Neural progenitor cell (in vitro differentiated cells): Measurements from ENCODE around the gene ZNF148. TPM values are rescaled to one million over a fixed set of nuclear protein-coding genes. Genes with fewer than 3 reads are reported as not detected.
A peak's percentile ranks its signal among the peaks of the same experiment; 100 is the strongest.

ENCODE experiments used
- DNase-seq: peaks from one replicate; pipeline ENCODE4 v3.0.0-alpha.2; 2016; ENCODE audit warnings: low spot score
- H2AFZ ChIP-seq: fragments of 200-600 bp; sonication (generic); replicated peaks from 2 replicates; pipeline ENCODE4 v1.6.1; 2016; ENCODE audit warnings: antibody characterized with exemption
- H3F3A ChIP-seq: fragments of 200-600 bp; sonication (generic); 2 replicates; pipeline ENCODE4 v1.6.1; 2016; ENCODE audit warnings: antibody characterized with exemption, low read depth
- H3K27ac ChIP-seq: fragments of 200-600 bp; sonication (generic); 2 replicates; pipeline ENCODE4 v1.5.1; 2016; ENCODE audit warnings: mild to moderate bottlenecking
- H3K27me3 ChIP-seq: fragments of 200-600 bp; sonication (generic); 2 replicates; pipeline ENCODE4 v1.6.1; 2016; ENCODE audit warnings: mild to moderate bottlenecking, moderate library complexity
- H3K36me3 ChIP-seq: fragments of 200-600 bp; sonication (generic); 2 replicates; pipeline ENCODE4 v1.5.1; 2016
- H3K4me1 ChIP-seq: fragments of 200-600 bp; sonication (generic); 2 replicates; pipeline ENCODE4 v1.6.1; 2016; ENCODE audit warnings: mixed run types
- H3K4me2 ChIP-seq: fragments of 200-600 bp; sonication (generic); 2 replicates; pipeline ENCODE4 v1.6.1; 2016
- H3K4me3 ChIP-seq: fragments of 200-600 bp; sonication (generic); 2 replicates; pipeline ENCODE4 v1.5.1; 2016
- H3K79me2 ChIP-seq: fragments of 200-600 bp; sonication (generic); 2 replicates; pipeline ENCODE4 v1.6.1; 2016; ENCODE audit warnings: low read depth
- H3K9ac ChIP-seq: fragments of 200-600 bp; sonication (generic); 2 replicates; pipeline ENCODE4 v1.6.1; 2016
- H3K9me3 ChIP-seq: fragments of 200-600 bp; sonication (generic); 2 replicates; pipeline ENCODE4 v1.5.1; 2016; ENCODE audit warnings: low read depth
- H4K20me1 ChIP-seq: fragments of 200-600 bp; sonication (generic); 2 replicates; pipeline ENCODE4 v1.6.1; 2016; ENCODE audit warnings: low read depth
- H3K27ac Mint-ChIP-seq: 3 replicates; pipeline ENCODE4 v1.8.0; 2021; ENCODE audit warnings: mixed read lengths
- H3K27me3 Mint-ChIP-seq: 2 replicates; pipeline ENCODE4 v1.8.0; 2022; ENCODE audit warnings: low read depth, mild to moderate bottlenecking, inconsistent platforms, moderate library complexity, mixed read lengths; ENCODE audit not compliant: insufficient read depth
- H3K36me3 Mint-ChIP-seq: 3 replicates; pipeline ENCODE4 v1.8.0; 2021; ENCODE audit warnings: mixed read lengths
- H3K4me1 Mint-ChIP-seq: 3 replicates; pipeline ENCODE4 v1.8.0; 2021; ENCODE audit warnings: mixed read lengths
- H3K4me3 Mint-ChIP-seq: 3 replicates; pipeline ENCODE4 v1.8.0; 2021; ENCODE audit warnings: mild to moderate bottlenecking, moderate library complexity, mixed read lengths
- H3K9me3 Mint-ChIP-seq: 3 replicates; pipeline ENCODE4 v1.8.0; 2020; ENCODE audit warnings: mixed read lengths
- CTCF ChIP-seq: fragments of 200-600 bp; sonication (generic); IDR thresholded peaks from 2 replicates; pipeline ENCODE4 v1.5.1; 2017; ENCODE audit warnings: antibody characterized with exemption, mild to moderate bottlenecking
- EZH2 ChIP-seq: fragments of 200-600 bp; sonication (generic); IDR thresholded peaks from 2 replicates; pipeline ENCODE4 v1.6.1; 2017; ENCODE audit warnings: antibody characterized with exemption, mild to moderate bottlenecking, moderate library complexity
- EZH2phosphoT487 ChIP-seq: fragments of 200-600 bp; sonication (generic); IDR thresholded peaks from 2 replicates; pipeline ENCODE4 v1.6.1; 2017; ENCODE audit warnings: antibody characterized with exemption
- total RNA-seq: library from RNA; depleted of rRNA; stranded (reverse); fragments of >200 nt; gene quantifications from 2 replicates; pipeline ENCODE4 v1.2.3, GENCODE V29; 2015; ENCODE audit warnings: low replicate concordance

Gene ZNF148
- total RNA-seq, 1 donor from 2014 or later: 37.1 TPM

- Histone ChIP-seq H3K79me2 (no peaks in the 10 kb centered on the region), H3K4me2 (peak overlapping the region; percentile 60), H3K4me1 (peaks cover 29% of the 10 kb centered on the region), H4K20me1 (no peaks in the 10 kb centered on the region), H3K9ac (no peak overlapping the region), H3K27me3 (no peaks in the 10 kb centered on the region), H3F3A (peaks cover 25% of the 10 kb centered on the region), H3K4me3 (no peak overlapping the region), H3K27ac (peak overlapping the region; percentile 90), H2AFZ (peak overlapping the region; percentile 92), H3K36me3 (no peaks in the 10 kb centered on the region), H3K9me3 (no peaks in the 10 kb centered on the region)
- no peaks in the 10 kb centered on the region for H3K36me3 Mint-ChIP-seq
- peaks cover 12% of the 10 kb centered on the region for H3K4me1 Mint-ChIP-seq
- H3K4me3 Mint-ChIP-seq: no peak overlapping the region
- TF ChIP-seq EZH2phosphoT487 (no peak), EZH2 (no peak), CTCF (no peak)
- H3K9me3 Mint-ChIP-seq: no peaks in the 10 kb centered on the region
- peak; percentile 67 for DNase-seq
- no peaks in the 10 kb centered on the region for H3K27me3 Mint-ChIP-seq
- no peak overlapping the region for H3K27ac Mint-ChIP-seq
Measured at GRCh38 chr3:125386811-125387210, 11.7 kb upstream of the ZNF148 start.

GRCh38 chr3:125383744-125384143, 8.6 kb upstream of the ZNF148 start:
- no peaks in the 10 kb centered on the region for H3K36me3 ChIP-seq
- H3K9ac ChIP-seq: no peak overlapping the region
- H3K4me3 ChIP-seq: no peak overlapping the region
- no peaks in the 10 kb centered on the region for H4K20me1 ChIP-seq
- no peak for TF ChIP-seq CTCF
- no peak for TF ChIP-seq EZH2phosphoT487
- TF ChIP-seq EZH2: no peak
- no peak overlapping the region for H3K4me3 Mint-ChIP-seq
- H3K4me2 ChIP-seq: no peak overlapping the region
- DNase-seq: no peak
- H3K9me3 ChIP-seq: no peaks in the 10 kb centered on the region
- peaks cover 22% of the 10 kb centered on the region for H3K4me1 ChIP-seq
- H3K27me3 ChIP-seq: no peaks in the 10 kb centered on the region
- H3K27me3 Mint-ChIP-seq: no peaks in the 10 kb centered on the region
- no peaks in the 10 kb centered on the region for H3K36me3 Mint-ChIP-seq
- H3K9me3 Mint-ChIP-seq: no peaks in the 10 kb centered on the region
- peaks cover 7% of the 10 kb centered on the region for H3K4me1 Mint-ChIP-seq
- no peak overlapping the region for H3K27ac Mint-ChIP-seq
- no peak overlapping the region for H2AFZ ChIP-seq
- peaks cover 17% of the 10 kb centered on the region for H3F3A ChIP-seq
- H3K27ac ChIP-seq: no peak overlapping the region
- no peaks in the 10 kb centered on the region for H3K79me2 ChIP-seq

- no peak for TF ChIP-seq EZH2
- TF ChIP-seq CTCF: no peak
- TF ChIP-seq EZH2phosphoT487: no peak
- H3K27me3 ChIP-seq: no peaks in the 10 kb centered on the region
- H3K79me2 ChIP-seq: no peaks in the 10 kb centered on the region
Measured at GRCh38 chr3:125382298-125382697, 7.2 kb upstream of the ZNF148 start.

More at GRCh38 chr3:125382298-125382697, 7.2 kb upstream of the ZNF148 start:
- no peaks in the 10 kb centered on the region for H3K9me3 ChIP-seq
- H3K4me1 Mint-ChIP-seq: peaks cover 7% of the 10 kb centered on the region
- H3K4me2 ChIP-seq: no peak overlapping the region
- no peak overlapping the region for H3K4me3 ChIP-seq
- no peak overlapping the region for H3K27ac ChIP-seq
- no peak overlapping the region for H3K4me3 Mint-ChIP-seq
- H2AFZ ChIP-seq: no peak overlapping the region
- peaks cover 22% of the 10 kb centered on the region for H3K4me1 ChIP-seq
- H3K27ac Mint-ChIP-seq: no peak overlapping the region
- H3K9ac ChIP-seq: no peak overlapping the region
- H4K20me1 ChIP-seq: no peaks in the 10 kb centered on the region
- no peaks in the 10 kb centered on the region for H3K36me3 Mint-ChIP-seq
- no peaks in the 10 kb centered on the region for H3K9me3 Mint-ChIP-seq
- DNase-seq: no peak
- peaks cover 15% of the 10 kb centered on the region for H3F3A ChIP-seq
- no peaks in the 10 kb centered on the region for H3K36me3 ChIP-seq
- H3K27me3 Mint-ChIP-seq: no peaks in the 10 kb centered on the region
